Fibroblast of skin of left quadriceps (primary cell): Measurements from ENCODE around the gene LYRM4.
"Not testable (repeated sequence)": the region's sequence is repeated elsewhere in the genome, so short reads cannot be mapped to it uniquely, and the experiment has no call there.

Source experiments
- DNase-seq, 2 experiments: peaks; one replicate each; pipeline ENCODE4 v3.0.0-alpha.2; 2013; ENCODE audit warnings: low read depth in 2 of 2

Gene LYRM4

GRCh38 chr6:5081955-5082354, 178.8 kb downstream of the LYRM4 start:
- DNase-seq: no peak

- DNase-seq: no peak
These were observed 179.6 kb downstream of the LYRM4 start for GRCh38 chr6:5081182-5081581.

DNA sequence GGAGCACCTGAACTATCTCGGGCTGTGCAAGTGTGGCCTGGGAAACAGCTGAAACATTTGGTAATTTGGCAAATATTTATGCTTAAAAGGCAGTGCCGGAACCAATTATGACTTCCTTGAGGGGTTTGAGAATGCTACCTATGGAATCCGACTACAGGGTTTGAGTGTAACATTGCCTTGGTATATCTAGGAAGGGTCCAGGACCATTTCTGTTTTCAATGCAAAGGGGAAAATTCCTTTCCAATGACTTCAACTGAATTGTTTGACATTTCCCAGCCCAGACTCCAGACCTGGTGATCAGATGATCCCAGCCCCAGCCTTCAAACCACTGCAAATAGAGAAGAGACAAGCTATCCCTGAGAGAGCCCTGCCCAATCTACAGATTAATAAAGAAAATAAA, 180.2 kb downstream of the LYRM4 start:
- no peak for DNase-seq

DNA sequence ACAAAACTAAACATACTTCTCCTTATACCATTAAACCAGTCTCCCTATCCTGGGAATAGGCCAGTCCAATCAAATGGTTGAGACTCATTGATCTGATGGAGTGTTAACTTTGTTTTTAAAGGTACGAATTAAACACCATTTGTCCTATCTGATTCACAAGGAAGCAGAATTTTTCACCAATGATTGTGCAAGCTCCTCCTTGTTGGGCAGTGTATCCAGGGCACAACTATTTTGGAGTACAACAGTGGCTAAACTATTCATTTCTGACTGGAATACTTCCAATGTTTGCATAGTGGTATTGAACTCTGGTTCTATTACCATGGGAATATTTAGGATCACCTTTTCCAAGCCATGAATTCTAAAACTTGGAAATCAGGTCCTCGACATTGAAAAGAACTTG, 181.1 kb downstream of the LYRM4 start:
- no peak for DNase-seq

GRCh38 chr6:5078121-5078669, 182.6 kb downstream of the LYRM4 start:
- no peak for DNase-seq

DNA sequence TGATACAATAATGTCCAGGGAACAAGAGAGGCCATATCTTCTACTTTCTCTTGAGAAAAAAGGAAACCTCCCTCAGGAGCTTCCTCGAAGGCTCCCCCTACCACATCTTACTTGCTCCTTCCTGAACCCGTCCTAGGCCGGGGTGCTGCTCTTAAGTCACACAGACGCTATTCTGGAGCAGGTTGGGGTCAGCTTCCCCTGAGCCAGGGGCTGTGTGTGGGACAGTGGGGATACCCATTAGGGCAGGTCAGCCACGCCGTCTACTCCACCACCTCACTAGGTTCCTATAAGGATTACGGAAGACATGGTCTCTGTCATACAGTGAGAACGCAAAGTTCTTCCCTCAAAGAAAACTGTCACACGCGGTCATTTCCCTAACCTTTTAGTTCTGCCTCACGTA, 183.8 kb downstream of the LYRM4 start:
- no peak for DNase-seq

DNA sequence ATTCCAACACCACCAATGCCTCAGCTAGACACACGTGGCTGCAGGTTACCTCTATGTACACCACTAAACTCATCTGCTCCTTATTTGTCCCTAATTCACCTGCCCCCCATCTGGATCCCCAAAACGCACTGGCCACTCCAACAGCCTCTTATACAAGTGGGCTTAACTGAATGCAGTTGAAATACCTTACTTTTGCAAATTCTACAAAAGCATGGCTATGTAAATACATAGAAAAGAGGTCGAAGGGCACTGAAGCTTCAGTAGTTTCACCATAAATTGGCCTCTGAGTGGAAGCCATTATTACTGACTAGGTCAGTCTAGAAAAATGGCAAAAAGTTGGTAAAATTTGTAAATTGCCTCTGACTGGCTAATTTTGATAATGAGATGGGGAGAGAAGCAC, 186.8 kb downstream of the LYRM4 start:
- DNase-seq: no peak

DNA sequence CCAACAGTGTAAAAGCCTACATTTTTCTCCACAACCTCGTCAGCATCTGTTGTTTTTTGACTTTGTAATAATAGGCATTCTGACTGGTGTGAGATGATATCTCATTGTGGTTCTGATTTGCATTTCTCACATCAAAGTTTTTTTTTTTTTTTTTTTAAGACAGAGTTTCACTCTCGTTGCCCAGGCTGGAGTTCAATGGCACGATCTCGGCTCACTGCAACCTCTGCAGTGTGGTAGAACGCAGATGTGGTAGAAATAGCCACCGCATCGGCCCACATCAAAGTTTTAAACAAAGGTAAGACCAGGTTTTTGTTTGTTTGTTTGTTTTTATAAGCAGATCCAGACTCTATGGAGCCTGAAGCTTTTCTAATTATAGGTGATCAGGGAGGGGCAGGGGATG, 188.3 kb downstream of the LYRM4 start:
- DNase-seq: no peak

DNA sequence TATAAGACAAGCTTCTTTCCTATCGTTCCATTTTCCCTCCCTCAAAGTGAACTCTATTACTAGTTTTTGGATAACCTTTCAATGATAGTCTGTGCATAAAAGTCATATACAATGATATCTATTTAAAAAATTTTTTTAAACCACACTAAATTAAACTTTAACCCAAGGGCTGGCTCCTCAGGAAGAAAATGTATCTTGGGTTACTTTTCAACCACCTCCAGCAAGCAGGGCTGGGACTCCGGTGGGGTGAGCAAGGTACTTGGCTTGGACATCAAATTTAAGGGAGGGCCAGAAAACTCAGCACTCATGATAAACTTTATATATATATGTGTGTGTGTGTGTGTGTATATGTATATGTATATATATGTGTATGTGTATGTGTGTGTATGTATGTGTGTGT, 189.5 kb downstream of the LYRM4 start:
- no peak for DNase-seq

GRCh38 chr6:5068153-5068751, 192.5 kb downstream of the LYRM4 start:
- no peak for DNase-seq

GRCh38 chr6:5067305-5067704, 193.4 kb downstream of the LYRM4 start:
- DNase-seq: no peak

DNA sequence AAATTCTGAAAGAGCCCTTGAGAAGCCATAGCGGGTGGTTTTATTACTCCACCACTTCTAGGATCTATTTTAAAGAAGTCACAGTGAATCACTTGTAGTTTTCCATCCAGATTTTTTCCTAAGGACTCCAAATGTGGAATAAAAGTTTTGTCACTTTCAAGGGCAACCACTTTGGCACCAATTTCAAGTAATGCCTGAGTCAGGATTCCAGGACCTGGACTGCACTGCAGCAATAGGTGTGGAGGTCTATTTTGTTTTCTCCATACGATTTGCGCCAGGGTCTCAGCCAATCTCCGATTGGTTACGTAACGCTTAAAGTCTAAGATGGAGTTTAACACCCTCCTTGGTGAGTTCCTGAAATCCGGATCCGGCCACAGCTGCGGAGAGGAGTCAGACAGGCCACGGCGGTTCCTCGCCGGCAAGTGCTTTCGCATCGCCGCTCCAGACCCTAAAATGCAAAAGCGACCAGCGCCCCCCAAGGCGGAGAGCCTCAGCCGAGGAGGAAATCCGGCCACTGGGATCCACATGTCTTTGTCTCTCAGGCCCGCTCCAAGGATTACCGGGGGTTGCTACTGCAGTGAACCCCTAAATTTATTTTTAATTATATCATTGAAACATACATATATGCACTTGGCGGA, 194.2 kb downstream of the LYRM4 start:
- DNase-seq: no peak

GRCh38 chr6:5063617-5064016, 197.1 kb downstream of the LYRM4 start:
- DNase-seq: no peak

- DNase-seq: no peak
These were observed 199.6 kb downstream of the LYRM4 start for GRCh38 chr6:5061152-5061551.

- DNase-seq: not testable (repeated sequence)
These were observed 200.3 kb downstream of the LYRM4 start for GRCh38 chr6:5060439-5060838.

DNA sequence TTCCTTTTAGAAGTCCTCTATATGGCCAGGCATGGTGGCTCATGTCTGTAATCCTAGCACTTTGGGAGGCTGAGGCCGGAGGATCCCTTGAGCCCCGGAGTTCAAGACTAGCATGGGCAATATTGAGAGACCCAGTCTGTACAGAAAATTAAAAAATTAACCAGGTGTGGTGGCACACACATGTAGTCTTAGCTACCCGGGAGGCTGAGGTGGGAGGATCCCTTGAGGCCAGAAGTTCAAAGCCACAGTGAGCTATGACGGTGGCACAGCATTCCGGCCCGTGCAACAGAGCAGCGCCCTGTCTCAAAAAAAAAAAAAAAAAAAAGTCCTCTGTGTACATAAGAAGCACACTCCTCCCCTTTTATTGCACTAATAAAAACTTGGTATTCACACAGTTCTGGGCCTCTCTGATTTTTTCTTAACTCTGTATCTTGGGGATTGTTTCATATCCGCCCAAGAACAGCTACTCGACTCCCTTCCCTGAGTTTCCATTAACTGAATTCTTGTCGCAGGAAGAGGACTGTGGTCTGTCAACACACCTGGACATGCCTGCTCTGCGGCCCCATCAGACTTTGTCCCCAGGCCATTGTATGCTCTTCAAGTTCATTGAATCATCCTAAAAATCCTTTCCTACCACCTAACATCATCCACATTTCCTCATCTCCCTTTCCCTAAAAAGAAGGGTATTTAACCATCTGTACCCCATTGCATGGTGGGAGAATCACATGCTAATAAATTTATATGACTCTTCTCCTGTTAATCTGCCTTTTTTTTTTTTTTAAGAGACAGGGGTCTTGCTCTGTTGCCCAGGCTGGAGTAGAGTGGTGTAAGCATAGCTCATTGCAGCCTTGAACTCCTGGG, 201.5 kb downstream of the LYRM4 start:
- DNase-seq: no peak
